Brain microvascular endothelial cell (primary cell): ENCODE data around the gene STK32C.

ENCODE experiments used
- DNase-seq: peaks from one replicate; pipeline ENCODE4 v3.0.0-alpha.2; 2020
- H3K27ac ChIP-seq: fragments of 250-450 bp; sonication (Bioruptor Pico); 2 replicates; pipeline ENCODE4 v1.5.1; 2020; ENCODE audit warnings: mild to moderate bottlenecking, moderate library complexity
- H3K27me3 ChIP-seq: fragments of 250-450 bp; sonication (Bioruptor Pico); replicated peaks from 2 replicates; pipeline ENCODE4 v1.5.1; 2020; ENCODE audit warnings: mild to moderate bottlenecking
- H3K36me3 ChIP-seq: fragments of 250-450 bp; sonication (Bioruptor Pico); replicated peaks from 2 replicates; pipeline ENCODE4 v1.5.1; 2020; ENCODE audit warnings: mild to moderate bottlenecking
- H3K4me3 ChIP-seq: 2 replicates; pipeline ENCODE4 v1.5.1; 2011; ENCODE audit warnings: low read depth, mild to moderate bottlenecking, control low read depth, low read length, moderate library complexity
- CTCF ChIP-seq: IDR thresholded peaks from 2 replicates; pipeline ENCODE4 v1.5.1; 2011; ENCODE audit warnings: low read depth, mild to moderate bottlenecking, moderate library complexity, low read length, control low read depth, inconsistent platforms; ENCODE audit errors: missing control alignments
- in situ Hi-C: cut with HindIII; loops from 2 replicates; pipeline ENCODE4 v1.10.0; 2017; ENCODE audit warnings: low sequenced_read_pairs, low pct_ligation_motif_present

Gene STK32C

GRCh38 chr10:132305654-132306342, 2.0 kb downstream of the STK32C start:
- Histone ChIP-seq H3K36me3 (no peaks in the 10 kb centered on the region), H3K4me3 (no peak overlapping the region), H3K27me3 (no peaks in the 10 kb centered on the region), H3K27ac (no peak overlapping the region)
- in situ Hi-C loops, result no loop called here
- DNase-seq, result no peak
- TF ChIP-seq CTCF, result no peak

- no peak for DNase-seq
- Histone ChIP-seq H3K27ac (no peak overlapping the region), H3K36me3 (no peaks in the 10 kb centered on the region), H3K4me3 (no peak overlapping the region), H3K27me3 (no peaks in the 10 kb centered on the region)
- in situ Hi-C loops, result no loop called here
- TF ChIP-seq CTCF, result no peak
Observed at GRCh38 chr10:132304756-132305509, 2.8 kb downstream of the STK32C start.

GRCh38 chr10:132303361-132304115, 4.2 kb downstream of the STK32C start:
- DNase-seq, result no peak
- no peak overlapping the region for H3K4me3 ChIP-seq
- H3K36me3 ChIP-seq, result no peaks in the 10 kb centered on the region
- no peaks in the 10 kb centered on the region for H3K27me3 ChIP-seq
- TF ChIP-seq CTCF, result no peak
- H3K27ac ChIP-seq, result no peak overlapping the region
- in situ Hi-C loops, result no loop called here

GRCh38 chr10:132302421-132303310, 5.1 kb downstream of the STK32C start:
- in situ Hi-C loops, result no loop called here
- H3K27me3 ChIP-seq, result no peaks in the 10 kb centered on the region
- no peak overlapping the region for H3K27ac ChIP-seq
- H3K36me3 ChIP-seq, result no peaks in the 10 kb centered on the region
- no peak overlapping the region for H3K4me3 ChIP-seq
- TF ChIP-seq CTCF, result no peak
- no peak for DNase-seq
